A549 (cell line): ENCODE results near the gene CXCL17.

ENCODE experiments used
- CEBPB ChIP-seq, 2 experiments: fragments of >200 bp in 1 of 2; sonication (Bioruptor Twin) in 1 of 2; formaldehyde crosslinking in 1 of 2; IDR thresholded peaks; 2 replicates each; pipeline ENCODE4 v1.6.1; 2012 to 2016
- CHD2 ChIP-seq: fragments of 150-350 bp; IDR thresholded peaks from 2 replicates; pipeline ENCODE4 v1.6.1; 2014; ENCODE audit warnings: low read length; ENCODE audit not compliant: partially characterized antibody
- CTCF ChIP-seq: fragments of >200 bp; sonication (Bioruptor Twin); formaldehyde crosslinking; IDR thresholded peaks from 3 replicates; pipeline ENCODE4 v1.5.1; 2016
- EHMT2 ChIP-seq: fragments of 200-600 bp; sonication (generic); IDR thresholded peaks from 2 replicates; pipeline ENCODE4 v1.6.1; 2016; ENCODE audit warnings: antibody characterized with exemption, low read depth, mild to moderate bottlenecking, moderate library complexity
- HOXB13 ChIP-seq: fragments of 250-450 bp; sonication (Bioruptor Pico); IDR thresholded peaks from 2 replicates; pipeline ENCODE4 v1.5.0; 2020; ENCODE audit warnings: low read depth, mild to moderate bottlenecking, moderate library complexity
- RCOR1 ChIP-seq: fragments of 150-350 bp; IDR thresholded peaks from 2 replicates; pipeline ENCODE4 v1.6.1; 2014; ENCODE audit warnings: antibody characterized with exemption, low read length, low read depth
- RFX5 ChIP-seq: fragments of 450-650 bp; IDR thresholded peaks from 2 replicates; pipeline ENCODE4 v1.7.1; 2014; ENCODE audit warnings: antibody characterized with exemption, mild to moderate bottlenecking, moderate library complexity
- TF ChIP-seq, protein P1 (sequence below): fragments of 450-650 bp; IDR thresholded peaks from 2 replicates; pipeline ENCODE4 v1.6.1; 2014; ENCODE audit warnings: antibody characterized with exemption

- no peak for TF ChIP-seq CTCF
- TF ChIP-seq RFX5 = no peak
- no peak for TF ChIP-seq CEBPB (IDR thresholded peaks at IDR 0.05)
- TF ChIP-seq, protein P1, sequence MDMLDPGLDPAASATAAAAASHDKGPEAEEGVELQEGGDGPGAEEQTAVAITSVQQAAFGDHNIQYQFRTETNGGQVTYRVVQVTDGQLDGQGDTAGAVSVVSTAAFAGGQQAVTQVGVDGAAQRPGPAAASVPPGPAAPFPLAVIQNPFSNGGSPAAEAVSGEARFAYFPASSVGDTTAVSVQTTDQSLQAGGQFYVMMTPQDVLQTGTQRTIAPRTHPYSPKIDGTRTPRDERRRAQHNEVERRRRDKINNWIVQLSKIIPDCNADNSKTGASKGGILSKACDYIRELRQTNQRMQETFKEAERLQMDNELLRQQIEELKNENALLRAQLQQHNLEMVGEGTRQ = no peak
- TF ChIP-seq RCOR1 = no peak
- no peak for TF ChIP-seq EHMT2
- no peak for TF ChIP-seq HOXB13
- no peak for TF ChIP-seq CHD2
These were observed 45.0 kb upstream of the CXCL17 start for GRCh38 chr19:42487798-42488178.
